ENCODE measurements around the gene SPACA5B. TPM values are rescaled to one million over a fixed set of nuclear protein-coding genes. Genes with fewer than 3 reads are reported as not detected.

SPACA5B gene
- total and polyA plus RNA-seq, 10 of the 15 experiments (the other 5 are each of a cell fraction or from before 2014, with no cell fraction given): 1.0 TPM; not detected in 9

GRCh38 chrX:48107717-48108116 is 22.7 kb upstream of the SPACA5B start:
- H3K4me1 ChIP-seq (ENCODE audit: control insufficient read depth, insufficient read depth, low read length): no peaks in the 10 kb centered on the region
- RAD21 ChIA-PET (ENCODE audit: unreplicated experiment): no interaction called here
- no peak overlapping the region for H3K4me2 ChIP-seq (ENCODE audit: control insufficient read depth, insufficient read depth)
- ATAC-seq (no peak), DNase-seq (ENCODE audit: low read depth, low spot score) (no peak), FAIRE-seq (no peak)
- H2AFZ ChIP-seq (ENCODE audit: control insufficient read depth, low read depth, low read length): no peak overlapping the region
- H3K27me3 ChIP-seq (replicated peaks in 1 of 2; ENCODE audit: control insufficient read depth in 2 of 2, insufficient read depth in 2 of 2, low read length in 1 of 2): no peaks in the 10 kb centered on the region
- BruUV-seq (replicated peaks): no TSS peak
- in situ Hi-C loops (cut with MboI): no loop called here
- CTCF ChIA-PET: no interaction called here
- TF ChIP-seq PML (IDR thresholded peaks at IDR 0.05; ENCODE audit: low read length) (no peak), POLR2A (IDR thresholded peaks at IDR 0.05; ENCODE audit: low read depth, low read length) (no peak), MYB (IDR thresholded peaks at IDR 0.05; ENCODE audit: borderline replicate concordance, low read depth, low read length) (no peak), FOS (IDR thresholded peaks at IDR 0.05; ENCODE audit: borderline replicate concordance, extremely low read depth, insufficient read length) (no peak), BCL3 (IDR thresholded peaks at IDR 0.05; ENCODE audit: borderline replicate concordance, insufficient read depth, low read depth, low read length, poor library complexity, severe bottlenecking) (no peak), CBX5 (IDR thresholded peaks at IDR 0.05; ENCODE audit: low read depth) (no peak), ASH2L (IDR thresholded peaks at IDR 0.05; ENCODE audit: borderline replicate concordance, low read depth) (no peak), IRF4 (IDR thresholded peaks at IDR 0.05; ENCODE audit: low read depth, low read length) (no peak), SREBF2 (IDR thresholded peaks at IDR 0.05; ENCODE audit: low read length) (no peak), CHD2 (IDR thresholded peaks at IDR 0.05; ENCODE audit: borderline replicate concordance, low read depth, low read length) (no peak), RELB (IDR thresholded peaks at IDR 0.05; ENCODE audit: low read depth) (no peak), TAF1 (IDR thresholded peaks at IDR 0.05; ENCODE audit: borderline replicate concordance, low read depth, low read length) (no peak), JUNB (IDR thresholded peaks at IDR 0.05) (no peak)
- TF ChIP-seq, protein P1, sequence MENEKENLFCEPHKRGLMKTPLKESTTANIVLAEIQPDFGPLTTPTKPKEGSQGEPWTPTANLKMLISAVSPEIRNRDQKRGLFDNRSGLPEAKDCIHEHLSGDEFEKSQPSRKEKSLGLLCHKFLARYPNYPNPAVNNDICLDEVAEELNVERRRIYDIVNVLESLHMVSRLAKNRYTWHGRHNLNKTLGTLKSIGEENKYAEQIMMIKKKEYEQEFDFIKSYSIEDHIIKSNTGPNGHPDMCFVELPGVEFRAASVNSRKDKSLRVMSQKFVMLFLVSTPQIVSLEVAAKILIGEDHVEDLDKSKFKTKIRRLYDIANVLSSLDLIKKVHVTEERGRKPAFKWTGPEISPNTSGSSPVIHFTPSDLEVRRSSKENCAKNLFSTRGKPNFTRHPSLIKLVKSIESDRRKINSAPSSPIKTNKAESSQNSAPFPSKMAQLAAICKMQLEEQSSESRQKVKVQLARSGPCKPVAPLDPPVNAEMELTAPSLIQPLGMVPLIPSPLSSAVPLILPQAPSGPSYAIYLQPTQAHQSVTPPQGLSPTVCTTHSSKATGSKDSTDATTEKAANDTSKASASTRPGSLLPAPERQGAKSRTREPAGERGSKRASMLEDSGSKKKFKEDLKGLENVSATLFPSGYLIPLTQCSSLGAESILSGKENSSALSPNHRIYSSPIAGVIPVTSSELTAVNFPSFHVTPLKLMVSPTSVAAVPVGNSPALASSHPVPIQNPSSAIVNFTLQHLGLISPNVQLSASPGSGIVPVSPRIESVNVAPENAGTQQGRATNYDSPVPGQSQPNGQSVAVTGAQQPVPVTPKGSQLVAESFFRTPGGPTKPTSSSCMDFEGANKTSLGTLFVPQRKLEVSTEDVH (IDR thresholded peaks at IDR 0.05; ENCODE audit: low read depth, partially characterized antibody): no peak
- TF ChIP-seq, protein P2, sequence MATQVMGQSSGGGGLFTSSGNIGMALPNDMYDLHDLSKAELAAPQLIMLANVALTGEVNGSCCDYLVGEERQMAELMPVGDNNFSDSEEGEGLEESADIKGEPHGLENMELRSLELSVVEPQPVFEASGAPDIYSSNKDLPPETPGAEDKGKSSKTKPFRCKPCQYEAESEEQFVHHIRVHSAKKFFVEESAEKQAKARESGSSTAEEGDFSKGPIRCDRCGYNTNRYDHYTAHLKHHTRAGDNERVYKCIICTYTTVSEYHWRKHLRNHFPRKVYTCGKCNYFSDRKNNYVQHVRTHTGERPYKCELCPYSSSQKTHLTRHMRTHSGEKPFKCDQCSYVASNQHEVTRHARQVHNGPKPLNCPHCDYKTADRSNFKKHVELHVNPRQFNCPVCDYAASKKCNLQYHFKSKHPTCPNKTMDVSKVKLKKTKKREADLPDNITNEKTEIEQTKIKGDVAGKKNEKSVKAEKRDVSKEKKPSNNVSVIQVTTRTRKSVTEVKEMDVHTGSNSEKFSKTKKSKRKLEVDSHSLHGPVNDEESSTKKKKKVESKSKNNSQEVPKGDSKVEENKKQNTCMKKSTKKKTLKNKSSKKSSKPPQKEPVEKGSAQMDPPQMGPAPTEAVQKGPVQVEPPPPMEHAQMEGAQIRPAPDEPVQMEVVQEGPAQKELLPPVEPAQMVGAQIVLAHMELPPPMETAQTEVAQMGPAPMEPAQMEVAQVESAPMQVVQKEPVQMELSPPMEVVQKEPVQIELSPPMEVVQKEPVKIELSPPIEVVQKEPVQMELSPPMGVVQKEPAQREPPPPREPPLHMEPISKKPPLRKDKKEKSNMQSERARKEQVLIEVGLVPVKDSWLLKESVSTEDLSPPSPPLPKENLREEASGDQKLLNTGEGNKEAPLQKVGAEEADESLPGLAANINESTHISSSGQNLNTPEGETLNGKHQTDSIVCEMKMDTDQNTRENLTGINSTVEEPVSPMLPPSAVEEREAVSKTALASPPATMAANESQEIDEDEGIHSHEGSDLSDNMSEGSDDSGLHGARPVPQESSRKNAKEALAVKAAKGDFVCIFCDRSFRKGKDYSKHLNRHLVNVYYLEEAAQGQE (IDR thresholded peaks at IDR 0.05; ENCODE audit: low read depth, low read length): no peak
- H3K79me2 ChIP-seq (ENCODE audit: control insufficient read depth, insufficient read depth, low read length): no peaks in the 10 kb centered on the region
- no peak overlapping the region for H3K9ac ChIP-seq (ENCODE audit: control insufficient read depth, insufficient read depth, low read length)
- H3K4me3 ChIP-seq: no peak overlapping the region
- no peak overlapping the region for H3K27ac ChIP-seq (ENCODE audit: control insufficient read depth, insufficient read depth)
- H3K36me3 ChIP-seq (ENCODE audit: control insufficient read depth in 2 of 2, insufficient read depth in 2 of 2, low read length in 1 of 2): no peaks in the 10 kb centered on the region
- 25% methylated on average over 6 of the region's 6 CpGs for WGBS (ENCODE audit: insufficient coverage, insufficient replicate concordance, low lambda C conversion rate, missing lambda C conversion rate)
- SMC1A ChIA-PET (ENCODE audit: uncharacterized antibody, unreplicated experiment): no interaction called here
- no peaks in the 10 kb centered on the region for H4K20me1 ChIP-seq (ENCODE audit: control insufficient read depth, insufficient read depth)
- no peaks in the 10 kb centered on the region for H3K9me3 ChIP-seq (replicated peaks; ENCODE audit: control insufficient read depth, insufficient read depth, low read length)
- intact Hi-C loops (cut with micrococcal nuclease; ENCODE audit: unreplicated experiment): no loop called here
- POLR2A ChIA-PET: no interaction called here
